H7 (cell line): ENCODE results near the gene CD200. TPM values are rescaled to one million over a fixed set of nuclear protein-coding genes. Genes with fewer than 3 reads are reported as not detected.

Experiments used
- DNase-seq: peaks from one replicate; pipeline ENCODE4 v3.0.0; 2012
- H3K27me3 ChIP-seq: 2 replicates; pipeline ENCODE4 v1.6.0; 2011; ENCODE audit warnings: mild to moderate bottlenecking, low read length; ENCODE audit not compliant: control insufficient read depth, insufficient read depth
- H3K36me3 ChIP-seq: replicated peaks from 2 replicates; pipeline ENCODE4 v1.5.1; 2011; ENCODE audit warnings: low read length; ENCODE audit not compliant: control insufficient read depth, insufficient read depth
- H3K4me3 ChIP-seq: 2 replicates; pipeline ENCODE4 v1.5.1; 2011; ENCODE audit warnings: low read depth, mild to moderate bottlenecking, control low read depth, low read length, moderate library complexity; ENCODE audit not compliant: insufficient read depth
- total RNA-seq: library from RNA; depleted of rRNA; stranded (reverse); fragments of >200 nt; shearing (Covaris generic); gene quantifications from 2 replicates; pipeline ENCODE4 v1.2.3, GENCODE V29; 2014; rRNA removed

The CD200 gene, protein sequence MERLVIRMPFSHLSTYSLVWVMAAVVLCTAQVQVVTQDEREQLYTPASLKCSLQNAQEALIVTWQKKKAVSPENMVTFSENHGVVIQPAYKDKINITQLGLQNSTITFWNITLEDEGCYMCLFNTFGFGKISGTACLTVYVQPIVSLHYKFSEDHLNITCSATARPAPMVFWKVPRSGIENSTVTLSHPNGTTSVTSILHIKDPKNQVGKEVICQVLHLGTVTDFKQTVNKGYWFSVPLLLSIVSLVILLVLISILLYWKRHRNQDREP
- total RNA-seq: 40.9 and 49.4 TPM in 2 replicates

GRCh38 chr3:112333002-112333380 is at the start of gene CD200:
CD200 (plus strand) TSS chr3:112333156; CDS start chr3:112333213, 57 bp downstream.
- DNase-seq: peak; percentile 70
- H3K36me3 ChIP-seq: peaks cover 5% of the 10 kb centered on the region; the same call in 1 of the 2 replicates
- no peaks in the 10 kb centered on the region for H3K27me3 ChIP-seq
- peak within 1 kb of the TSS; percentile 80 for H3K4me3 ChIP-seq

DNA sequence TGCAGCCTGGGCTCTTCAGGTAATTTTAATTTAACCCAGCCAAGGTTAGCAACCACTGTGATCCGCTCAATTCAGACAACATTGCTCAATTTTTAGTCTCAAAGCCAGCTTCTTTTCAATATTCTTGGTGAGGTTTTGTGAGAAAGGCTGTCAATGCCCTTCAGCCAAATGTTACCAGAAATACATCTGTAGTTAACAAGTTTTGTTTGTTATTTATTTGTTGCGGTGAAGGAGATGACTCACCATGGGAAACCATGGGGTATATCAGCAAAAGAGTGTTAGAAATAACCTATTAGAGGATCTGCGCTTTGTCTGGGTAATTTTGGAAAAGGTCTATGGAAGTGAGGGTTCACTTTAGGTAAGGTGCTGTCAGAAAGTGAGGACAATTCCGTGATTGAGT is 43.9 kb upstream of the CD200 start:
- no peaks in the 10 kb centered on the region for H3K27me3 ChIP-seq
- H3K4me3 ChIP-seq: no peak overlapping the region
- DNase-seq: no peak
- no peaks in the 10 kb centered on the region for H3K36me3 ChIP-seq

DNA sequence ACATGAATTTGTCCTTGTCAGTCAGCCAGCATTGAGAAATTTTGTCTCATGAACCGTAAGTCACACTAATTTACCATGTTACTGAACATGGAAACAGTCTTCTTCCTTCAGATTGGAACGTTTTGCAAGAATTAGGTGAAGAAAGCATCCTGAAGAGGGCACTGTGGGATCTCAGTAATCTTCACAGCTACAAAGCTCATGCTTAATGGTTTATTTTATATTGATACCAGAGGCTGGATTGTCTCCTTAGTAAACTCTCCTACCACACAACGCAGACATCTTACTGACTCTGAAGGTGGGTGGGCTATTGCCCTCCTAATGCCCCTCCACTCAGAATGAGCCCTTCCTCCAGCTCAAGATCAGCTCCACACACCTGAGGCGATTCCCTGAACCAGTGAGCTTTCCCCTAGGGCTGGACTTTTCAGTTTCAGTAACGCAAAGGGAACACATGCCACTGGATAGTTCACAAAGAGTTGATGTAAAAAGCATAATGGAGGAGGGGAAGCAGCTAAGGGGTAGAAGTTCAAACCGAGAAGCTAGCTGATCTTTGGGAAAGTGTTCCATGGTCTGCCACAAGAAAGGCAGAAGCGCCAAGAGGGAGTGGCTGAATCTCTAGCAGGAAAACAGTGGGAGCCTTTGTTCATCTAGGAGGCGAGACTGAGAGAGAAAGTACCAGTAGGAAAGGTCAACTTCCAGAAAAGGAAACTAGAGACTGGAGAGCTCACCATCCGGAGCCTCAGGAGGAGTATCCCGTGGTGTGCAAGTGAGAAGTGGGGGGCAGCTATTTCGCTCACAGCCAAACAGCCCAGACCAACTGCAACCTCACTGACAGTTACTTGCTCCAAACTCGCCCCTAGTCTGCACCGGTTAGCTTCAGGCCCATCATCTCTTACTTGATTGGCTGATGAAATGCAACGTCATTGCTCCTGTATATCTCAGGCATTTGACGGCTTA is 39.3 kb upstream of the CD200 start, which contains the start of gene SLC9C1:
Gene SLC9C1, minus strand, starts transcription at position 849 of the 954 bp plus-strand sequence. CDS start 7,425 bp downstream, outside the sequence.
- H3K4me3 ChIP-seq: peak within 1 kb of the TSS; percentile 27; the same call in 1 of the 2 replicates
- H3K36me3 ChIP-seq: no peaks in the 10 kb centered on the region

DNA sequence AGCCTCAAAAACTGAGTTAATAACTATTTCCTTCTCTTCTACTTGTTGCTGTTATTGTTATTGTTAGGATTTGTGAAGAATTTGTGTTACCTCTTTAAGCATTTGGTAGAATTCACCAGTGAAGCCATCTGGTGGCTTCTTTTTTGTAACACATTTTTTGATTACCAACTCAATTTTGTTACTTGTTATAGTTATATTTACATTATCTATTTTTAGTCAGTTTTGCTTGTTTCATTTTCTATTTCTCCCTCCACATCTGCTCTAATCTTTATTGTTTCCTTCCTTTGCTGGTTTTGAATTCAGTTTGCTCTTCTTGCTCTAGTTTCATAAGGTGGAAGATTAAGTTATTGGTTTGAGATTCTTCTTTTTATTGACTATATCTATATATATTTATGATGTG is 35.2 kb upstream of the CD200 start:
- Histone ChIP-seq H3K27me3 (no peaks in the 10 kb centered on the region), H3K4me3 (no peak overlapping the region), H3K36me3 (no peaks in the 10 kb centered on the region)
- no peak for DNase-seq

More for the DNA sequence above, 39.3 kb upstream of the CD200 start, which contains the start of gene SLC9C1:
- DNase-seq: peak; percentile 36
- no peaks in the 10 kb centered on the region for H3K27me3 ChIP-seq

DNA sequence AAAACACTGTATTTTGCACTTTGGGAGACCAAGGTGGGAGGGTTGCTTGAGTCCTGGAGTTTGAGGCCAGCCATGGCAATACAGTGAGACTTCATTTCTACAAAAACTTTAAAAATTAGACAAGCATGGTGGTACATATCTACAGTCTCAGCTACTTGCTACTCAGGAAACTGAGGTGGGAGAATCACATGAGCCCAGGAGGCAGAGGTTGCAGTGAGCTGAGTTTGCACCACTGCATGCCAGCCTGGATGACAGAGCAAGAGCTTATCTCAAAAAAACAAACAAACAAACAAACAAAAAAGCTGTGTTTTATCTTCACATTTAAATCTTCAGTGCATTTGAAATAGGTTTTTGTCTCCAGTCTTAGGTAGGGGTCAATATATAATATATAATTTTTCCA is 34.2 kb upstream of the CD200 start:
- DNase-seq: no peak
- Histone ChIP-seq H3K27me3 (no peaks in the 10 kb centered on the region), H3K36me3 (no peaks in the 10 kb centered on the region), H3K4me3 (no peak overlapping the region)

GRCh38 chr3:112302150-112302830 is 30.7 kb upstream of the CD200 start:
- H3K27me3 ChIP-seq: no peaks in the 10 kb centered on the region
- 0 out of 2 replicates have a peak overlapping the region, but pooled peaks have one; percentile 8 for H3K4me3 ChIP-seq
- no peak for DNase-seq
- no peaks in the 10 kb centered on the region for H3K36me3 ChIP-seq

DNA sequence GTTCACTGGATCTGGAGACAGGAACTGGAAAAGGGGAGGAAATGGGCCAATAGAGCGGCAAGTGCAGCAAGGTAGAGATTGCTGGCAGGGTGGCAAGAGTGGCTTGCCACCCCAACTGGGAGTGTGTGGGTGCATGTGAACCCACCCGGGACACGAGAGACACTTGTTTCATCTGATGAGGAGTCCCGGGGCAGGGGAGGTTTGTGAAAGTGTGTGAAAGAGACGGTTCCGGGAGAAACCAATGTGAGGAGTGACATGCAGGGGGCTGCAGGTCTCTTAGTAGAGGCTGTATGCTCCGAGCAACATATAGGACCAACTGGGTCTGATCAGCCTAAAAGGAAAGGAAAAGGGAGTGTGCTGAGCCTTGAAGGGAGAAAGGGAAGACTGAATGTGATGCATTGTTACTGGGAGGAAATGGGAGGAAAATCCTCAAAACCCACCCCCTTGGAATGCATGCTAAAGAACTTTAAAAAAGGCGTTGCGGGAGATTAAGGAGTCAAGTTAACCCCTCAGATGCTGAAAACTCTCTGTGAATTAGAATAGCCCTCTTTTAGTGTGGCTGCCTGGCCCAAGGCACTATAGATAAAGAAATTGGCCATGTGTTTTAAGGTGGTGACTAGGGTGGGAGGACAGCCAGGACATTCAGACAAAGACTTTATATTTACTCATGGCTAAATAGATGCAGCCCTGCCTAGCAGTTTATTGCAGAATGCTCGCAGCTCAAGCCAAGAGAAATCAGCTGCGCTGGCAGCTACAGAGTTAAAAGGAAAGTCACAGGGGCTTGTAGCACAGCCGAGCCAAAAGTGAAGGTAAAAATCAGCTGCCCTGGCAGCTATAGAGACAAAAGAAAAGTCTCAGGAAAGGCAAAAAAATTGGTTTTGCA is 29.8 kb upstream of the CD200 start:
- Histone ChIP-seq H3K27me3 (no peaks in the 10 kb centered on the region), H3K4me3 (peak overlapping the region; percentile 24), H3K36me3 (no peaks in the 10 kb centered on the region)
- peak; percentile 17 for DNase-seq

GRCh38 chr3:112303764-112304325 is 29.1 kb upstream of the CD200 start:
- no peaks in the 10 kb centered on the region for H3K27me3 ChIP-seq
- peak overlapping the region; percentile 24 for H3K4me3 ChIP-seq
- no peak for DNase-seq
- no peaks in the 10 kb centered on the region for H3K36me3 ChIP-seq

- DNase-seq: no peak
- H3K36me3 ChIP-seq: no peaks in the 10 kb centered on the region
- no peaks in the 10 kb centered on the region for H3K27me3 ChIP-seq
- H3K4me3 ChIP-seq: no peak overlapping the region
Measured at GRCh38 chr3:112304611-112305010, 28.3 kb upstream of the CD200 start.

DNA sequence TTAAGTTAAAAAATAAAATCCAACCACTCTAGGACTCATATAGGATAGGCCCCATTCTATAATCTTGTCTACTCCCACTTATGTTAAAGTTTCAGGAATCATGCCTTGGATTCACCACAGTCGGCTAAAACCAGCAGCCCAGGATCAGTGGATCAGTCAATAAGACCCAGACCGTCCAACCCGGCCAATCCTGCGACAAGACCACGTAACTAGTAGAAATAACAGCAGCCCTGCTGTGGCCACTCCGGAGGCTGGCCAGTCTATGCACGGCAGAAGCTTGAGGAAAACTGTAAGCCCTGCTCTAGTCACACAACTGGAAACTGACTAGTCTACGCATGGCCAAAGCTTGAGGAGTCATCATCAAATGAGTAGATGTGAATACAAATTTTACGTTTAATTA is 26.1 kb upstream of the CD200 start:
- Histone ChIP-seq H3K4me3 (no peak overlapping the region), H3K36me3 (no peaks in the 10 kb centered on the region), H3K27me3 (no peaks in the 10 kb centered on the region)
- no peak for DNase-seq

DNA sequence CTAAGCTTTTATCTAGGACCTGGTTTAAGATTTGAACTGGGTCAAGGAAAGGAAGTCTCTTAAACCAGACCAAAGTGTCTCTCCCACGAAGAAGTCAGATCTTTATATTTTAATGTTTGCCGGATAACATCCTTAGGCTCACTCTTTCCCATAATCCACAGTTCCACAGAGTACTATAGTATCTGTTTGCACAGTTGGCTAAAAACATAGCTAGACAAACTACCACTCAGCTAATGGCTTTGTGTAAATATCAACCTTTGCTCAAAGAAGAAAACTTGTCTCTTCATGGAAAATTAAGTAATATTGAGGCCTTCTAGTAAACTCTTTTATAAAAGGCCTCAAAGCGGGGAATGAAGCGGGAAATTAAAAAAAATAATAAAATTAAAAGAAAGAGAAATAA is 25.4 kb upstream of the CD200 start:
- Histone ChIP-seq H3K4me3 (no peak overlapping the region), H3K27me3 (no peaks in the 10 kb centered on the region), H3K36me3 (no peaks in the 10 kb centered on the region)
- no peak for DNase-seq

- Histone ChIP-seq H3K4me3 (no peak overlapping the region), H3K27me3 (no peaks in the 10 kb centered on the region), H3K36me3 (no peaks in the 10 kb centered on the region)
- DNase-seq: no peak
Measured at GRCh38 chr3:112308151-112308911, 24.6 kb upstream of the CD200 start.

GRCh38 chr3:112314649-112315048 is 18.3 kb upstream of the CD200 start:
- H3K27me3 ChIP-seq: no peaks in the 10 kb centered on the region
- no peak for DNase-seq
- H3K36me3 ChIP-seq: no peaks in the 10 kb centered on the region
- H3K4me3 ChIP-seq: no peak overlapping the region
